Activated naive CD4-positive, alpha-beta T cell treated with anti-CD3 and anti-CD28 coated beads for 36 hours (primary cell): ENCODE measurements around the gene APOL2. TPM values are rescaled to one million over a fixed set of nuclear protein-coding genes. Genes with fewer than 3 reads are reported as not detected.
"Not testable (repeated sequence)": the region's sequence is repeated elsewhere in the genome, so short reads cannot be mapped to it uniquely, and the experiment has no call there.

ENCODE experiments used
- CTCF ChIA-PET: fragments of 350-600 bp; sonication (Branson Sonifier 250); formaldehyde crosslinking; loops from one replicate; lab custom pipeline; 2021; ENCODE audit warnings: antibody characterized with exemption; lab: Charles Lee
- DNase-seq: peaks from one replicate; pipeline ENCODE4 v3.0.0-alpha.2; 2020
- H3K27ac Mint-ChIP-seq: one replicate; pipeline ENCODE4 v1.8.0; 2021; ENCODE audit warnings: mild to moderate bottlenecking, mixed read lengths
- H3K27me3 Mint-ChIP-seq: one replicate; pipeline ENCODE4 v1.8.0; 2021; ENCODE audit warnings: low read depth, mixed read lengths
- H3K36me3 Mint-ChIP-seq: one replicate; pipeline ENCODE4 v1.8.0; 2021; ENCODE audit warnings: low read depth, mixed read lengths
- H3K4me1 Mint-ChIP-seq: one replicate; pipeline ENCODE4 v1.8.0; 2021; ENCODE audit warnings: low read depth, mixed read lengths
- H3K4me3 Mint-ChIP-seq: one replicate; pipeline ENCODE4 v1.8.0; 2021; ENCODE audit warnings: mild to moderate bottlenecking, moderate library complexity, mixed read lengths
- H3K9me3 Mint-ChIP-seq: one replicate; pipeline ENCODE4 v1.8.0; 2021; ENCODE audit warnings: mixed read lengths
- intact Hi-C: fragments of 100-400 bp; cut with micrococcal nuclease; formaldehyde crosslinking; loops from one replicate; pipeline ENCODE4 v1.15.1; 2023
- total RNA-seq, 2 experiments: library from RNA; stranded (reverse); gene quantifications; one replicate each; pipeline ENCODE4 v1.2.3, GENCODE V29; 2021

Gene APOL2
- total RNA-seq, 2 experiments from 2014 or later: 53.8 to 55.0 TPM

DNA sequence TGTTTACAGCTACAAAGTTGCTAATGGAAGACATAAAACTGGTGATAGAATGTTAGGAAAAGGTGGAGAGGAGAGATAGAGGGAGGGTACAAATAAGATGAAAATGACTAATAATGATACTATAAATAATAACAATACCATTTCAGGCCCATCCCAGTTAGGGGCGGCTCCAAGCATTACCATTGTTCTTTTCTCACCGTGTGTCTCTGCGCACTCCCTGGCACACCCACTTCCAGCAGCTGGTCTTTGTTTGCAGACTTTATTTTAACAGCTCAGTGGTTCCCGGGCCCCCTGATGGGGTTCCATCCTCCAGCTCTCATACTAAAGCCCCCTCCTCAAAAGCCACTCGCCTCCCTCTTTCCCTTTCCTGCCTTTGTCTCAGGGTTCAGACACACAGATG lies 38.3 kb downstream of the APOL2 start:
- H3K27me3 Mint-ChIP-seq, CTCF ChIA-PET, DNase-seq, H3K4me3 Mint-ChIP-seq, H3K27ac Mint-ChIP-seq, H3K36me3 Mint-ChIP-seq, intact Hi-C loops, H3K4me1 Mint-ChIP-seq, H3K9me3 Mint-ChIP-seq: not testable (repeated sequence)

DNA sequence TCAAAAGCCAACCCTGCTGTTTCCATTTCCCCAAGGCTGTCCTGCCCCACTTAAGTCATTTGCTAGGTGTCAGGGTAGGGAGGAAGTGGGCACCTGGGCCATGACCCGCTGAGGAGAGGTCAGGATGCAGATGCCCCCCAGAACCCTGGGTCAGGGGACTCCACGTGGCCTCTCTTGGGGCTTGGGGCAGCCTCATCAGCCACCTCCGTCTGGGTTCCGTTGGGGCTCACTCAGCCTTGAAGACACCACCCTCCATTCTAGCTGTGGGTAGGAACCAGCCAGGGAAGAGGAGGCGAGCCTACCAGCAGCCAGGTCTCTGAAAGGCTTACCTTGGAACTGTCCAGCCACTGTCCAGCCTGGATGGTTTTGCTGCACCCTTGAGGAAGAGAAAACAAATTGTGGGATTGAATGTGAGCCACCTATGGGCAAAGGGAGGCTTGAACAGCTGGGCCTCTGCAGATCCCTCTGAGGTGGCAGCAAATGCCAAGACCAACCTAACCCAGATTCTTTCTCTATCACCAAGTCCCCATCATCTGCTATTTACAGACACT lies 40.3 kb downstream of the APOL2 start:
- no peak for DNase-seq
- Mint-ChIP-seq H3K27ac (no peak overlapping the region), H3K4me3 (no peak overlapping the region), H3K4me1 (peaks cover 13% of the 10 kb centered on the region), H3K9me3 (no peaks in the 10 kb centered on the region), H3K36me3 (no peaks in the 10 kb centered on the region), H3K27me3 (no peaks in the 10 kb centered on the region)
- CTCF ChIA-PET: interaction anchor here (1.7 kb wide), 1 partner anchor 79 kb away, joined by 6 read pairs; no protein-coding TSS in a partner anchor
- intact Hi-C loops: loop anchor here (5.0 kb wide), 1 partner anchor 38 kb away; the partner anchor contains the start of gene APOL2

DNA sequence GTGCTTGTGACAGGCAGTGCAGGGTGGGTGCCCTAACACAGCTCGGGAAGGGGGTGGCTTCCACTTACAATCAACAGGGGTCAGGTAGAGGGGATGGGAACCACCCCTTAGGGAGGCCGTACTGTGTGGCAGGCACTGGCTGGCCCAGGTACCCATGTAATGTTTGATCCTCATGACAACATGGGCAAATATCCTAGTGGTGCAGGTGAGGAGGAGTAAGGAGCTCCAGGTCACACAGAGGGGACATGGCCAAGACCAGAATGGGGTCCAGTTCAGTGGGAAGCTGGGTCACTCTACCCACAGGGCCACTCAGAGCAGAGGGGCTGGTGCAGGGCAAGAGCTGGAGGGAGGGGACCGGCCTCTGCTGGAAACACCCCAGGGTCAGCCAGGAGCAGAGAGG lies 40.8 kb downstream of the APOL2 start:
- no peak overlapping the region for H3K4me3 Mint-ChIP-seq

DNA sequence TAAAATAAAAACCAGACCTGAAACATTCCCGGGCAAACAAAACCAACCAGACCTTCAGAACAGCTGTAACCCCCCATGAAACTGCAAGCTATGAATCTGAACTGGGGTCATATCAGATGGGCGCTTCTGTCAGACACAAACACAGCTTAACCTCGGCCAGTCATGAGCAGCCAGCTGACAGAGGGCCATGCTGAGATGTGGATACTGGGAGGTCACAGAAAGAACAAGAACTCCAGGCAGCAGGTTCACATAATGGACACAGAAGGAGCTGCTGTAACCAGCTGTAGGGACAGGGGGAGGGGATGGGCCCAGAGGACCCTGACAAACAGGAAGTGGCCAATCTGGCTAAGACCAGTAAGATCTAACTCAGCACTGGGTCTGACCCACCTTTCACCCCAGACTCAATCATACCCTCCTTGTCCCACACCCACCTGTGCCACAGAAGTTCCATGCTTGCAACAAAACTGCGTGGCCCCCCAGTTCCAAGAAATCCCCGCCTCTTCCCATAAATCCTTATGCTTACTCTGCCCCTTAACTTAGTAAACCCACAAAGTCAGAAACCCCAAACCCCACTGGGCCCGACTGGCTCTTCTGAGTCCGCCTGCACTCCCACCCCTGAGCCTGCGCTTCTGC lies 41.7 kb downstream of the APOL2 start:
- CTCF ChIA-PET: interaction anchor here (0.6 to 1.7 kb wide), 6 partner anchors 17 to 289 kb away, joined by 3 to 6 read pairs (median 3); partner anchors contain the start of gene APOL2
- intact Hi-C loops: loop anchor here (5.0 kb wide), 1 partner anchor 40 kb away; the partner anchor contains the start of gene APOL2
- no peaks in the 10 kb centered on the region for H3K27me3 Mint-ChIP-seq
- peaks cover 13% of the 10 kb centered on the region for H3K4me1 Mint-ChIP-seq
- no peaks in the 10 kb centered on the region for H3K9me3 Mint-ChIP-seq
- no peak overlapping the region for H3K4me3 Mint-ChIP-seq
- H3K36me3 Mint-ChIP-seq: no peaks in the 10 kb centered on the region
- DNase-seq: no peak
- H3K27ac Mint-ChIP-seq: no peak overlapping the region

More for the DNA sequence above, 40.8 kb downstream of the APOL2 start:
- intact Hi-C loops: loop anchor here (5.0 kb wide), 1 partner anchor 39 kb away; the partner anchor contains the start of gene APOL2
- no peaks in the 10 kb centered on the region for H3K36me3 Mint-ChIP-seq
- peaks cover 13% of the 10 kb centered on the region for H3K4me1 Mint-ChIP-seq
- CTCF ChIA-PET: interaction anchor here (0.6 to 1.7 kb wide), 5 partner anchors 40 to 354 kb away, joined by 3 to 6 read pairs (median 3); partner anchors contain the start of gene APOL2
- no peak overlapping the region for H3K27ac Mint-ChIP-seq
- no peaks in the 10 kb centered on the region for H3K9me3 Mint-ChIP-seq
- H3K27me3 Mint-ChIP-seq: no peaks in the 10 kb centered on the region
- no peak for DNase-seq

DNA sequence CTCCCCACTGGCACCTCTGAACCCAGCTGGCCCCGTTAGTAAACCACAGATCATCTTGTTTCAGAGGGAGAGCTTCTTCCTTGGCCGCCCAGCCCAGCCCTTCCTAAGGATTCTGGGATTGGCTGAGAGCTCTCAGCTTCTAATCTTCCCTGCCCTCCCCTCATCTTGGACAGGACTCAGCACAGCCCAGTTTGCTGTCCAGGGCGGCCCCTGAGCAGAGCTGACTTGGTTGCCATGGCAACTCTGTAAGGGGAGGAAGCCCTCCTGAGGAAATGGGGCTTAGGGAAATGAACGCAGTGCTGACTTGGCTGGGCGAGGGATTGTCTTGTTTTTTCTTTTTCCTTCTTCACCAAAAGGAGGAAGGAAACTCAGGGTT lies 42.3 kb downstream of the APOL2 start:
- intact Hi-C loops: loop anchor here (5.0 kb wide), 1 partner anchor 40 kb away; the partner anchor contains the start of gene APOL2
- Mint-ChIP-seq H3K36me3 (no peaks in the 10 kb centered on the region), H3K27me3 (no peaks in the 10 kb centered on the region), H3K4me1 (peaks cover 13% of the 10 kb centered on the region), H3K4me3 (no peak overlapping the region), H3K9me3 (no peaks in the 10 kb centered on the region), H3K27ac (no peak overlapping the region)
- CTCF ChIA-PET: interaction anchor here (0.7 to 1.3 kb wide), 3 partner anchors 16 to 290 kb away, joined by 3 to 6 read pairs (median 3); no protein-coding TSS in a partner anchor
- DNase-seq: no peak

DNA sequence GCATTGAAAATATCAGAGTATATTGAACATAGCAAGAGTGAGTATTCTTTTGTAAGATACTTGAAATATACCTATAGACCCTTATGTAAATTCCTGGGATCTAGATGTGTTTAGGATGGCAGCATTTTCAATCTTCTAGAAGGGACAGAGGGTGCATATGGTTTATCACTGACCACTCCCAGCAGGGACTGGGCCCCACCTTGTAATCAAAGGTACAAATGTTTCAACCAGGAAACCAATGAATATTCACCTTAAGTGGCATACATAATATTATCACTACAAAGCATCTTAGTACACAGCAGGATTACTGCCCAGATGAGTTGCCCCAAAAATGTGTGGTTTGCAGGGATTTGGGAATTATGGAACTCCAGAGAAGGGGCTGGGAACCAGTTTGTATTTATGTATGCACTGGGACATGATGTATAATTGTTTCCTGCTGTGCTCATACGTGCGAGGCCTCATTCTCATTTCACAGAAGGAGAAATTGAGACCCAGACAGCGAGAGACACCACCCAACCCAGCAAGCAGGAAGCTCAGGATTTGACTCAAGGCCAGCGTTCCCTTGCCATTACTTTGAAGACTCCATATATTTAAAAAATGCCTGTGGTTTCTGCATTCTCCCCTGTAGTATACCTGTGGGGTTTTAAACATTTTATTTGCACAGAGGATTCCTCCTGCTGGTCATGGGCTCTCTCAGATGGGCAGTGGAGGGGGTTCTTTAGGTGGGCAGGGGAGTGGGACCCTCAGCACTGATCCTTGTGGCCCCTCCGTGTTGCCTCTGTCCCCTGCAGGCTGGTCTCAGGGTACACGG lies 42.9 kb downstream of the APOL2 start:
- Mint-ChIP-seq H3K4me1 (peaks cover 13% of the 10 kb centered on the region), H3K27me3 (no peaks in the 10 kb centered on the region), H3K27ac (no peak overlapping the region), H3K36me3 (no peaks in the 10 kb centered on the region), H3K4me3 (no peak overlapping the region), H3K9me3 (no peaks in the 10 kb centered on the region)
- CTCF ChIA-PET: interaction anchor here (0.7 to 1.9 kb wide), 4 partner anchors 15 to 82 kb away, joined by 3 to 16 read pairs (median 8); no protein-coding TSS in a partner anchor
- intact Hi-C loops: loop anchor here (5.0 kb wide), 1 partner anchor 41 kb away; the partner anchor contains the start of gene APOL2
- no peak for DNase-seq

DNA sequence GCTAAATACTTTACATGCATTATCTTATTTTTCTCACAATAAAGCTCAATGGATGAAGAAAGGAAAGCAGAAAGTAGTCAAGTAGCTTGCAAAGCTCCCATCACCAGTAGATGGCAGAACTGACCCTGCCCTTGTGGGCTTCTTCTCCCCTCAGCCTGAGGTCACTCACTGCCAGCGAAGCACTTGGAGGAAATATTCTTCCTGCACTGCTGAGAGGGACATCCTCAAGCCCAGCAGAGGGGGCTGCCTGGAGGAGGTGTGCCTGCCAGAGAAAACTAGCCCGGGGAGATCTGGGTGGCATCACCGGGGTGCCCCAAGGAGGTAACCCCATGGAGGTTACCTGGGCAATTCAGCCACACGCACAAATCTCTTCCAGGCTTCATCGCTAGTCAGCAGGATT lies 44.4 kb downstream of the APOL2 start:
- H3K27me3 Mint-ChIP-seq: no peaks in the 10 kb centered on the region
- H3K9me3 Mint-ChIP-seq: no peaks in the 10 kb centered on the region
- H3K4me1 Mint-ChIP-seq: peaks cover 13% of the 10 kb centered on the region
- no peak overlapping the region for H3K27ac Mint-ChIP-seq
- CTCF ChIA-PET: interaction anchor here (0.8 to 1.9 kb wide), 10 partner anchors 15 to 91 kb away, joined by 3 to 16 read pairs (median 4); partner anchors contain the start of gene APOL2
- no peaks in the 10 kb centered on the region for H3K36me3 Mint-ChIP-seq
- no peak overlapping the region for H3K4me3 Mint-ChIP-seq
- intact Hi-C loops: loop anchor here (1.0 to 5.0 kb wide), 3 partner anchors 26 to 82 kb away; partner anchors contain the start of gene APOL2
- peak; percentile 71 for DNase-seq

DNA sequence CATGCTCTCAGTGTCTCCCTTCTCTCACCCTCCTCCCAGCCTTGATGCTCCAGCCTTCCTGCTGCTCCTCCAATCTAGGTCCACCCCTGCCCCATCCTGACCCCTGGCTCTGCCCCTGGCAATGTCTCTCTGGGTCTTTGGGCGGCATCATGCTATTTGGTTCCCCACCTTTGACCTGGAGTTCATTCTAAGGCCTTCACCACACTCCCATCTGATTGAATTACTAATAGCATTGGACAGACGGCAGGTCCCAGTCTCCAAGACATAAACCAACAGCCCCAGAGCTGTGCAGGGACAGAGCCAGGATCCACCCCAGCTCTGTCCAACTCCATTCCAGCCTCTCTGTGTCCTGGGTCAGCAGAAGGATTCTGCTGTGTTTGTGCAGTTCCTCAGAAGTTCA lies 44.9 kb downstream of the APOL2 start:
- H3K27ac Mint-ChIP-seq: no peak overlapping the region

DNA sequence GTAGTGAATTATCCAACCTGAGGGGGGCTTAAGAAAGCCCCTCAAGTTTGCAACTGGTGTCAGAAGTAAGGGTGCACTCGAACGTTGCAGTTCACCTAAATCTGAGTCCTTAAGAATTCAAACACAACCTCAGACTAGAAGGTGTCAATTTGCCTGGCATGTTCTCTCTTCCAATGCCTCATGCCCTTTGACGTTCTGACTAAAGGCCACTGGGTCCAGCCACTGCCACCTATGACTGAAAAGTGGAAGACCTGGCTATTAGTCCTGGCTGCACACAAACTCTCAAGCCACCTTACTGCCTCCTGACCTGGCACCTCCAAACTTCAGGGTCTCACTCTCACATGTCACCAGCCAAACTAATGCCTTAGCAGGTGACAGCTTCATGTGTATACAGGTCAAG lies 45.8 kb downstream of the APOL2 start:
- no peak for DNase-seq
- CTCF ChIA-PET: interaction anchor here (1.0 to 1.6 kb wide), 2 partner anchors 45 to 85 kb away, joined by 3 to 6 read pairs; partner anchors contain the start of gene APOL2
- Mint-ChIP-seq H3K27me3 (no peaks in the 10 kb centered on the region), H3K36me3 (no peaks in the 10 kb centered on the region), H3K9me3 (no peaks in the 10 kb centered on the region), H3K27ac (no peak overlapping the region), H3K4me3 (no peak overlapping the region), H3K4me1 (peaks cover 13% of the 10 kb centered on the region)
- intact Hi-C loops: no loop called here

More for the DNA sequence above, 44.9 kb downstream of the APOL2 start:
- H3K4me3 Mint-ChIP-seq: no peak overlapping the region
- intact Hi-C loops: loop anchor here (2.0 kb wide), 1 partner anchor 26 kb away; no protein-coding TSS in a partner anchor
- H3K36me3 Mint-ChIP-seq: no peaks in the 10 kb centered on the region
- CTCF ChIA-PET: interaction anchor here (0.8 to 1.9 kb wide), 9 partner anchors 15 to 84 kb away, joined by 3 to 16 read pairs (median 4); partner anchors contain the start of gene APOL2
- H3K4me1 Mint-ChIP-seq: peaks cover 13% of the 10 kb centered on the region
- H3K27me3 Mint-ChIP-seq: no peaks in the 10 kb centered on the region
- H3K9me3 Mint-ChIP-seq: no peaks in the 10 kb centered on the region
- DNase-seq: no peak

DNA sequence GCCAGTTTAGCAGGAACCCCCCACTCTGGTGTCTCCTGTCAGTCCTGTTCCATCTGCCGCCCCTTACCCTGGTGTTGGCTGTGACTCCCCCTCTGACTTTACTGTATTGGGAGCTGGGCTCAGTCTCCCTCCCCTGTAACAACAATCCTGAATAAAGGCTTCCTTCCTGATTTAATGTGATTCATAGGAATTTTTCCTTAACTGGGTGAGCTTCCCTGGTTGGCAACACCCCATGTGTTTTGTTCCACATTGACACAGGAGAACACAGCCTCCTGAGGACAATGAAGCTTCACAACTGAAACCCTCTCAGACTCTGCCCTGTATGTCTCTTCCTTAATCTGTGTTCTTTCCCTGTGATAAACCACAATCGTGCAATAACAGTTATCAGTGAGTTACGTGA lies 46.2 kb downstream of the APOL2 start:
- Mint-ChIP-seq H3K36me3 (no peaks in the 10 kb centered on the region), H3K4me1 (peaks cover 13% of the 10 kb centered on the region), H3K27ac (no peak overlapping the region), H3K4me3 (no peak overlapping the region), H3K9me3 (no peaks in the 10 kb centered on the region), H3K27me3 (no peaks in the 10 kb centered on the region)
- intact Hi-C loops: no loop called here
- CTCF ChIA-PET: interaction anchor here (1.0 to 1.6 kb wide), 2 partner anchors 46 to 85 kb away, joined by 3 to 6 read pairs; partner anchors contain the start of gene APOL2
- DNase-seq: no peak

DNA sequence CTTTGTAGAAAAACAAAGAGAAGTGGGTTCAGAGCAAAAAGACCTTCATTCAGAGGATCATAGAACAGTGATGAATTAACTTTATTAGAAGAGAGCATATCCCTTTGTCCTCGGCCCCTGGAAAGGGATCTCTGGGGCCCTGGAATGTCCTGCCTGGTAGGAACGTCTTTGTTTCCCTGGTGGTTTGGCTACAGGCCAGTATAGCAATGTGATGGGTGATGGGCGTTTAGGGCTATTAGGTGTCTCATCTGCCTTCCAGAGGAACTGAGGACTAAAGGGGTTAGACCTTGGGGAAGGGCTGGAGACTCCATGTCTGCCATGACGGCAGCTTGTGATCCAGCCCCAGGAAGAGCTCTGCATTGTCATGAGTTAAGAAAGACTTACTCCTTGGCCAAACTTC lies 46.8 kb downstream of the APOL2 start:
- H3K27ac Mint-ChIP-seq: no peak overlapping the region
- intact Hi-C loops: no loop called here
- H3K4me1 Mint-ChIP-seq: peaks cover 10% of the 10 kb centered on the region
- H3K4me3 Mint-ChIP-seq: no peak overlapping the region
- DNase-seq: no peak
- H3K9me3 Mint-ChIP-seq: no peaks in the 10 kb centered on the region
- H3K27me3 Mint-ChIP-seq: no peaks in the 10 kb centered on the region
- no peaks in the 10 kb centered on the region for H3K36me3 Mint-ChIP-seq
- CTCF ChIA-PET: interaction anchor here (1.6 kb wide), 1 partner anchor 86 kb away, joined by 6 read pairs; no protein-coding TSS in a partner anchor
